ENCODE data around the gene GLP2R.
"Not testable (repeated sequence)": the region's sequence is repeated elsewhere in the genome, so short reads cannot be mapped to it uniquely, and the experiment has no call there.

The GLP2R gene

DNA sequence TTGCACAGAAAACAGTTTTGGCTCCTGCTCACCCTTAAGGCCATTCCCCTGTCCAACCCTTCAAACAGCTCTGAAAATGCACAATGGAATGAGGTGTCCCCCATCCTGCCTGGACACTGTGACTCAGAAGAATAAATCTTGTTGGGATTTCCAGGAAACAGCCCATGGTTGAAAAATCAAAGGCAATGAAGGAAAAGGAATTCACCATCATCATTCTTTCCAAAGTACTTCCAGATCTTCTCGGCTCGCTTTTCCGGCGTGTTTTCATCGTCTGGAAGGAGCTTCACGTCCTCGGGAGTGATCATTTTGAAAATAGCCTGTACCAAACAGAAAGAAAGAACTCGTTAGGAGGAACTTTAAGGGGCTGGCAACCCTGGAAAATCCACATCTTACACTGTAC, 75.1 kb downstream of the GLP2R start:
- DNase-seq = no peak

DNA sequence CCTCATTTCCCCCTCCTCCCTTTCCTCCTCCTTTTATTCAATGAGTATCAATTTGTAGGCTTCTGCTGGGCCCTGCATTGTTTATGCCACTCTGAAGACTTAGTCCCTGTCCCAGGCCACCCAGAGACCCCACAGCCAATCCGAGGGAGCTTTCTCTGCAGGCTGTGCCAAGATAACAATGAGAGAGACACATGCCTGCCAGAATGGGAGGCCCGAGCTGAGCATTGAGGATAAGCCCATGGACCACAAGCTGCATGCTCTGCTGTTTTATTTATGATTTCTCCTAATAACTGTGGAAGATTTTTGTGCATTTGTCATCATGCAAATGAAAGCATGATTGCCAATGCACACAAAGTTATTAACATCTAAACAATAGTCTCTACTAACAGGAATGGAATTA, 76.4 kb downstream of the GLP2R start:
- no peak for DNase-seq

DNA sequence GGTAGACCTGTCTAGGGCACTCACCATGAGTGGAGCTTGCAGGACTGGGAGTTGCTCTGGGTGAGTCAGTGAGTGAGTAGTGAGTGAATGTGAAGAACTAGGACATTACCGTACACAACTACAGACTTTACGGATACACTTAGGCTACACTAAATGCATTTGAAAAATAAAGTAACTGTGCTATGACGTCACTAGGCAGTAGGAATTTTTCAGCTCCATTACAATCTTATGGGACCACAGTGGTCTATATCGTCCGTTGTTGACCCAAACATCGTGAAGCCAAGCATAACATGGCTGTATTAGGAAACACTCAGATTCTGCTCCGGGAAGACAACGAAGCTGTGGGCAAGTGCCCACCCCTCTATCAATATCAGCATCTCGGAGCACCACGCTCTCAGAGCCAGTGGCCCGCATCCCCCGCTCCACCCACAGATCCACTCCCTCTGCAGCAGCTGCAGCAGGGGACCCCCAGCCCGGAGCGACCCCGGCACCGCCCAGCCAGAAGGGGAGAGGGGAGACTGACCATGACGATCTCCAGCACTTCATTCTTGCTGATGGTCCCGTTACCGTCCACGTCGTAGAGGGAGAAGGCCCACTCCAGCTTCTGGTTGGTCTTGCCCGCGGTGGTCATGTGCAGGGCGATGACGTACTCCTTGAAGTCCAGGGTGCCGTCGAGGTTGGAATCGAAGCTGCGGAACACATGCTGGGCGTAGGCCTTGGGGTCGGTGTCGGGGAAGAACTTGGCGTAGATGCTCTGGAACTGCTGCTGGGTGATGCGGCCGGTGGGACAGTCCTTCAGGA, 78.8 kb downstream of the GLP2R start:
- DNase-seq = no peak

DNA sequence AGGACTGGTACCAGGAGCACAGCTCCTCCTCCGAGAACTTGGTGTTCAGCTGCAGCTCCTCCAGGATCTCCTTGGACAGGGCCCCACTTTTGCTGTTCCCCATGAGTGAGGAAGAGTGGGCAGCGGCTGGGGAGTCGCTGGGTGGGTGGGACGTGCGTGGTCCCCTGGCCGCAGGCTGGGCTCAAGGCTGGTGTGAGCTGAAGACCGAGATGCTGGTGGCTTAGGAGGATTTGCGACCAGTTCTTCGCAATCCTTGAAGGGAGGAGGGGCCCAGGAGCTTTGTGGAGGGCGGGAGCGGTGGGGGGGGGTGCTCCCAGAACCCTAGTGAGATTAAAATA, 79.3 kb downstream of the GLP2R start, which contains the start of gene RCVRN:
TSS of gene RCVRN (minus strand) at position 194 of the 338 bp plus-strand sequence. CDS start at position 103, 91 bp downstream.
- DNase-seq = no peak

DNA sequence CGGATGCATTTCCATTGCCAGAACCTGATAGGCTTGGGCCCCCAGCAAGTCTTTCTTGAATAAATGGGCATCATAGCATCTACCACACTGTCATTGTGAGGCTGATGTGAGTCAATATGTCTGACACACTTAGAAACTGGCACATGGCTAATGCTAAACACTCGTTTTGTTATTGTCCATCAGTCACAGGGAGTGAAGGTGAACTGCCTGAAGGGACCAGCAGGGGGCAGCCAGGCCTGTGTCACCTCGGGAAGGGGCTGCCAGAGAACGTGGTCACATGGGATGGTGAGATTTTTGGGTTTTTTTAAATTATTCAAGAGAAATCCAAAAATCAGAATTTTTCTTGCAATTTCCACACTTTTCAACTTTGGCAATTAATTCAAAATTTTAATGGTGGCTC, 80.2 kb downstream of the GLP2R start:
- no peak for DNase-seq

DNA sequence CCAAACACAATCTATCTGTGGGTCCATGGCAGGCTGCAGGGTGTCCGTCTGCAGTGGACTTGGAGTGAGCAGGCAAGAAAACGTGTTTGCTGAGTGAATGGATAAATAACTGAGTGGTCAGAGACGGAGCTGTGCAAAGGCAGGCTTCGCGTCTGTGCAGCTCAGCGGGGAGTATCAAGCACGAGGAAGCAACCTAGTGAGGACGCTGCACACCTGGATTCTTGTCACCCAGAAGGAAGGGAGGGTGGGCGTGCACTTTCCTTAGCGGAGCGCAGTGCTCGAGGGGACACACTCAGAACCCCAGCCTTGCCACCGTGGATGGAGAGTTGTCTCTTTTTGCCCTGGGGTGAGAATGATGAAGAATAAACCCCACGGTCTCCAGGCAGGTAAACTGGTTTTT, 80.9 kb downstream of the GLP2R start:
- no peak for DNase-seq

DNA sequence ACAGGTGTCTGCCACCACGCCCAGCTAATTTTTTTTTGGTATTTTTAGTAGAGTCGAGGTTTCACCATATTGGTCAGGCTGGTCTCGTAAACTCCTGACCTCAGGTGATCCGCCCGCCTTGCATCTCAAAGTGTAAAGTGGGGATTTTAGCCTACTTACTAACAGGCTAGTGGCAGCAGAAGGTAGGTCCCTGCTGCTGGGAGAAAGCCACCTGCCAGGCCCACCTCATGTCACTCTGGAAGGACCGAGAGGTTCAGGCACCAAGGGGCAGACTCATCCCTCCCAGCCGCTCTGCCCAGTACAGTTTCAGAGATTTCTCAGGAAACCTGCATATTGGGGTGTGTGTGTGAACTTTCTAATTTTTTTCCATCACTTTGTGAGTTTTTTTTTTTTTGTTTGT, 81.4 kb downstream of the GLP2R start:
- no peak for DNase-seq

DNA sequence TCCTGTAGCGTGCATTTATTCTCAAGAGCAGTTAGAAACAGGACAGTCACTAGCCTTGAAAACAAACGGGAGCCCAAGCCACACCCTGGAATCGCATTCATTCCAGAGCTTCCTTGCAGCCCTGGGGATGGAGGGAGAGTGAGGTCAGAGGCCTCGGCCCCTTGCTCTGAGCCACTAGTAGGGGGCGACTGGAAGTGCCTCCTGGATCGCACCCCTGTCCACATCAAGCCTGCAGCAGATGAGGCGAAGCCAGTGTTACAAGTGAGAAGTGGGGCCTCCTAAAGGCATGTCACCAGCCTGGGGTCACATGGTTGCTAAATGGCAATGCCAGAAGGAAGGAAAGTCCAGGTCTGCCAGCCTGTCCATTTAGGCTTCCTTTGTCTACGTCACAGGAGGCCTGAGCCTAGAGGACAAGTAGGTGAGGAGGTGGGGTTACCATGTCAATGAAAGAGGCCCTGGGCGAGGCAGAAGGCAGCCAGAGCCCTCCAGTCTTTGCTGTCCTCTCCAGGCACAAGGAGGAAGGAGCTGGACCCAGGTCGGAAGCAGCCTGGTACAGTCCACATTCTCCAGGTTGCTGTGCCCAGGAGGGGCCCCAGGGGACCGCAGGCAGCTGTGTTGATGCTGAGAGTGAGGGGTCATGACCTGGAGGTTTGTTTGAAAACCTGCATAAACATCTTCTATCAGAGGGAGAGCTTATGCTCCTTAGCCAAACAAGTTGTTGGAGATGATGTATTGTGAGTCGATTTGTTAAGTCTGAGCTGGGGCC, 82.3 kb downstream of the GLP2R start:
- DNase-seq = no peak

DNA sequence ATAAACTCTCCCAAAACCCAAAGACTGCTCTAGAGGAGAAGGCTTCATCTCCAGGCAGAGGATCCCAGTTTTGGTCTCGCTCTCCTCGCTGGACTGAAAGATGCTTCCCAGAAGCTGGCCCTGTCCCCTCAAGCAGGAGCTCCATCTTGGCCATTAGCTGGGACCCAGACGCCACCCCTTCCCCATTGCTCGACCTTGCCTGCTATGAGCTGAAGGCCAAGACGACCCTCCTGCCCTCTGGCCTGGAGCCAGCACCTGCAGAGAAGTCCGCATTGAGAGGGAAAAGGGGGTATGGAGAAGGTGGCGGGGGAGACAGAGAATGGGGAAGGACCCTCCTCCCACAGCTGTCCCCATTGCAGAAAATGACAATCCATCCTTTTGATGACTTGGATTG, 82.9 kb downstream of the GLP2R start:
- DNase-seq = no peak

DNA sequence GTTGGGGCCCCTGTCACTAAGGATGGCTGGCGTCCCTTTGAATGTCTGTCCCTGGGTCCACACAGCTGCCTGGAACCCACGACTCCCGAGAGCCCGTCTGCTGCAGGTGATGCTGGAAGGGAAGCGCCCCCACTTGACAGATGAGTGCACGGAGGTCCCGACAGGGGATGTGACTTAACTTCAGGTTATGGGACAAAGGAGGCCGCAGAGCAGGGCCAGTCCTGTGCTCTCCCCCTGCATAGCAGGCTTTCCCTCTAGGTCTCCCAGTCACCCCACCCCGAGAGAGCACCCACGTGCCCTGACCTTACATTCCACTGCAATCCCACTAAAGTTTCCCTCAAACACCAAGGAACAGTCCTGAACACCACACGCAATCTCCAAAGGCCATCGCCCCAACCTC, 85.4 kb downstream of the GLP2R start:
- DNase-seq = no peak

DNA sequence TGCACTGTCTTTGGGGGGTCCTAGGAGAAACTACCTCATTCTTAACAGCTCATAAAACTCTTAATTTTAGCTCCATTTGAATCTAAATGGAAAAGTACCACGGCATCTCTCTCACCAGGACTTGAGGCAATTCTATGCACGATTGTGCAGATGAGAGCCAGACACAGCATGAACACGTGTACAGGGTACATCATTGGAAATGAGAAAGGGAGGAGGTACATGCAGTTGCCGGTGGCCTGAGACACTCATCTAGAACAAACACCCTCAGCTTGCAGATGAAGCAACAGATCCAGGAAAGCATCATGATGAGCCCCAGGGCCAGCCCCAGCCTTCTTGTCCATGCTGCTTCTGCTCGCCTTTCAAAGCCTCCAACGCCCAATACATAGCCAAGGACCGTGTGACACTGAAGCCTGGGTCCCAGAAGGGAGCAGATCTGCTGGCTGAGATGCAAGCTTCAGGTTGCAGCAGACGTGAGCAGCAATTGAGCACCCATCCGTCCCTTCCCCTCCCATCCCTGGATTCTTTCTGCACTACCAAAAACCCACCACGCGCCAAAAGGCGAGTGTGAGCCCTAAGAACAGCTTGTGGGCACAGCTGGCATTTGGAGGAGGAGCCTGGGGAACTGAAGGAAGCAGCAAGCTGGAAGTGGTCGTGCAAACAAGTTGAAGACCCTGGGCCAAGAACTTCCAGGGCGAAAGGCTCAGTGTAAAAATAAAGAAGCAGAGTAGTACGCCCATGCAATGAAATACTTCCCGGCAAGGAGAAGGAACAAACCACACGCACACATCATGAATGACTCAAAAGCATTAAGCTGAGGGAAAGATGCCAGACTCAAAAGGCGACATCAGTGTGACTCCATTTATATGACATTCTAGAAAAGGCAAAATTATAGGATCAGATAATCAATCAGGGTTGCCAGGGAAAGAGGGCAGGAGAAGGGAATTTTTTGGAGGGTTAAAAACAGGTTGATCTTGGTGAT, 86.7 kb downstream of the GLP2R start:
- no peak for DNase-seq

DNA sequence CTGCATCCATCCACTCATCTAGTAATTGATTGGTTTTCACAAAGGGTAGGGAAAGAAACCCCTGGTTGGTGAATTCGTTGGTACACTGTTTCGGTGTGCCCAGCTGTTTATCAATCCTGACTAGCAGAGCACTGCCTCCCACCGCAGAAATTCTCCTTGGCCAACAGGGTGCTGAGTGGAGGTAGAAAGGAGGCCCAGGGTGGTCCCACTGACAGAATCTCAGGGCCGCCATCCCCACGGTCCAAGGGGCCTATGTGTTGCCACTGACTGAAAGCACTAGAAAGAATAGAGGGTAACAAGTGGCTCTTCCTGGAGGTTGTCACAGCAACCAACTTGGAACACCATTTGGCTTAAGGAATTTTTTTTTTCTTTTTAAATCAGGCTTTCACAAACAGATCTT, 87.8 kb downstream of the GLP2R start:
- DNase-seq = no peak

DNA sequence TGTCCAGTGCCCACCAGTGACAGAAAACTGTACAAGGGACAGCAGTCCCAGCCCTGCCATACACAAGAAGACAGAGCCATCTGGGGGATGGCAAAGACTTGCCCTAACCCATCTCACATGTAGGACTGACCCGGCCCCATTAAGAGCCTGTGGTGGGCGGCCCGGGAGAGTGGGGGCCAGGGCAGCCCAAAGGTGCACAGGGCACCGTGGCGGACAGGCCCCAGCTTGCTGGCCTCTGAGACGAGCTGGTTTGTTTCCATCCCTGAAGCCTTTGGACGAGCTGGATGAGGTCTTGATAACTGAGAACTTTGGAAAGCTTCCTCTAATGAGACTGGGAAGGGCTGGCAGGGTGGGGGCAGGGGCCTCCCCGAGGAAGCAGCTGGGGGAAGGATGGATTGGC, 90.4 kb downstream of the GLP2R start:
- no peak for DNase-seq

DNA sequence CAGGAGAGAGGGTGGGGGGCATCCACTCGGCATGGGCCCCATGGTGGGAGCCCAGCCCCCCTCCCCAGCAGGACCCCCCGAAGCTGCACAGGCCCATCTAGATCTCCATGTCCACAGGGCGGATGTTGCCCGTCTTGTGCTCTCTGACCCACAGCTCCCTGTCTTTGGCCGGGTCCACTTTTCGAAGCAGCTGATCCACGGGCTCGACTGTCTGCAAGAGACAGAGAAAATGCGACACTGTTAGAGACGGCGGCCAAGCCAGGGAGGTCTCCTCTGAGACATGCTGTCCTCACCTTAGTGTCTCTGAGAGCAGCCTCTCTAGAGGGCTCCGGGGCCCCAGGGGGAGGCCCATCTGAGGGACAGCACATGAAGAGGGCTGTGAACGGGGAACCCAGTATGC, 91.4 kb downstream of the GLP2R start:
- DNase-seq = no peak

DNA sequence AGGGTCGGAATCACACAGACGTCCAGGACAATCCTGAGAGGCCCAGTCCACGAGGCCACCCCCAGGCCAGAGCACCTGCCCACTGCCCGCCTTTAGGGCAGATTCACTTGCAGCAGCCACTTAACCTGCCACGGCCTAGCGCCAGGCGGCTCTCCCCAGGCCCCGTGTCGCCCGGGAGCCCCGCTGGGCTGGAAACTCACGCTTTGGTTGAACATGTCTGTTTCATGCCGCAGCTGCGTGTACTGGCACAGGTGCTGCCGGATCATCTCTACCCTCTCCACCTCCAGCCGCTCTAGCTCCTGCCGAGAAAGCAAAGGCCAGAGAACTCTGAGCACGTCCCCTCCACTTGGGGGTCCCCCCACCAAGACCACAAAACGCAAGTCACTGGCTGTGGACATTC, 92.1 kb downstream of the GLP2R start:
- no peak for DNase-seq

DNA sequence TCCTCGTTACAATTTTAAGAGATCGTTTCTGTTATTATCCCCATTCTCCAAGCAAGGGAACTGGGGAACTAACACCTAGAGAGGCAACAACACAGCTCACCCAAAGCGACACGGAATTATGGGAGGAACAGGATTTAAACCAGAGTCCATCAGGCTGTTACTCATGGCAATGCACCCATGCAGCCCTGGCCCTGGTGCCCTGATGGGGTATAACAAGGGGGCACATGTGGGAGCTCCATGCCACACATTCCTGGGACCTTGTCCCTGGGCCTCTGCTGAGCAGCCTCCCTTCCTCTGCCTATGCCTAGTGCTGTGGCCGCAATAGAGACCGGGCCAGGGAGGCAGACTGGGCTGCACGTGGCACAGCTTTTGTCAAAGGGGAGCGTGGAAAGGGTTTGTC, 92.6 kb downstream of the GLP2R start:
- no peak for DNase-seq

DNA sequence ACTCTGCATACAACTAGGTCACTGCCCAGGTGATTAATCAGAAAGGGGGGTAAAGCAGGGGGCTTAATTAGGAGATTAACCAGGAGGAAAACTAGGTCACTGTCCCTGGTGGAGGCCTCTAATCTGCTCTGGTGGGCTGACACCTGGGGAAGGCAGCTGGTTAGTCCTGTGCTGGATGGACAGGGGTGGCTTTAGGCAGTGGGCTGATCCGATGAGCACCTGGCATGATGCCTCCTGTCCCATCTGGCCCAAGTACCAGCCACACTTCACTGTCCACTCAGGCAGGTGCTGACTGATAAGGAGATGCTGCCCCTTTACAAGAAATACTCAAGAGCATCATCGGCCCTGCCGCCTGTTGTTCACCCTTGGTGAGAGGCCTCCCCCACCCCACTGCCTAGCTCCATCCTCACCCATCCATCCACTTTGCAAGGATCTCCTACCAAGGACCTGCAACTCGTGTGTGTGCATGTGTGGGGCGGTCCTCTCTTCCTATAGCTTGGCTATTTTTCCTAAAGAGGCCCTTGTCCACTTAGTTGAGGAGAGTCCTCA, 93.2 kb downstream of the GLP2R start:
- no peak for DNase-seq

DNA sequence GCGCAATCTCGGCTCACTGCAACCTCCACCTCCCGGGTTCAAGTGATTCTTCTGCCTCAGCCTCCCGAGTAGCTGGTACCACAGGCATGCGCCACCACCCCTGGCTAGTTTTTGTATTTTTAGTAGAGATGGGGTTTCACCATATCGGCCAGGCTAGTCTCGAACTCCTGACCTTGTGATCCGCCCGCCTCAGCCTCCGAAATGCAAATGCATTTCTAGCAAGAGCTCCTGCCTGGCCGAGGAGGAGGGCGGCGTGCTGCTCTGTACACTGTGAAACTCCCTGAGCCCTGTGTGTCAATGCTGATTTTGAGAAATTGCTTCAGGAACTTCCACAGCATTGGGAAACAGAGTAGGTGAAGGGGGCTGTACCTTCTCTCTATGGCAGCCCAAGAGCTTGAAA, 95.5 kb downstream of the GLP2R start:
- DNase-seq = not testable (repeated sequence)

DNA sequence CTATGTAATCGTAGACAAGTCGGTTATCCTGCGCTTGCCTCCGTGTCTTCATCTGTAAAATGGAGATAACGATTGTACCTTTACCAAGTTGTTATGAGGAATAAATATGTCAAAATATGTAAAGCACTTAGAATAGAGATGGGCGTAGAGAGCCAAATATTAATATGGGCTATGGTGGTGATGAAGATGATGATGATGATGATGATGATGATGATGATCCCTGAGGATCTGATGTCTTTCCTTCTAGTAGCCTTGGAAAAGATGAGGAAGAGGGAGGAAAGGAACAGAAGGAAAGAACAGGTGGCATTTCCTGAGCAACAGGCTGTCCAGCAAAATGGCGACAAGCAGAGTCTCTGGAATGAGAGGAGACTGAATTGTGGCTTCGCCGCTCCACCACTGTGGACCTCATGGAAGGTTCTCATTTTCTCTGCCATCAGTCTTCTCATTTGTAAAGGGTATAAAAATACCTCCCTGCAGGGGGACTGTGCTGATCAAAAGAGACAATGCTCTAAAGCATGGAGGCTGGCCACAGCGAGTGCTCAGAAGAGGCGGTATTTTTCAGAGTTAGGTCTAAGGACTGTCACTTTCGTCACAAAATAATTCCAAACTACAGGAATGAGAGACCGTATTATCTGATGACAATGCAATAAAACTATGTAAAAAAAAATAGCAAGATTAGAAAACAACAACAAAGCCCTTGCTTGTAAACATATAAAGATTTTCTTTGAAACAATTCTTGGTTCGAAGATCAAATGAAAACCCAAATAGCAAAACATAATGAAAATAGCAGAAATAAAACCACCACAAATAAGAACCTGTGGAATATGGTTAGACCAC, 96.5 kb downstream of the GLP2R start:
- no peak for DNase-seq

DNA sequence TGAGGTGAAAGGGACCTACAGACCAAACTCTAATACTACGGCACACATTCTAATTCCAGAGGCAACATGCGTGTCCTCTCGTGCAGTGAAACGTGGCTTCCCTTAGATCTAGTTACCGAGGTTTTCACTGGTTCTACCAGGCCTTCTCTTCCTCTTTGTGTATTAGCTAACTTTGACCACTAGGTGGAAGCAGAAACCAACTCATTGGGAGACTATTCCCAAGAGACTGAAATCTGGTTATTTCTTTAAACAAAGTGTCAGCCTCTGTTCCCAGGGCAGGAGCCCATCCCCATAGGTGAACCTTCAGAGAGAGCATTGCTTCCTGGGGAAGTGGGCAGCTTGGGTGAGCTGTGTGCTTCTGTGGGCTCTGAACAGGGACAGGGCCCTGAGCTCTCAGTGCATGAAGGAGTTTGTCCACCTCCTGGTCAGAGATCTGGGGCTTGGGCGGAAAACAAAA, 99.0 kb downstream of the GLP2R start:
- DNase-seq = peak; percentile 14

DNA sequence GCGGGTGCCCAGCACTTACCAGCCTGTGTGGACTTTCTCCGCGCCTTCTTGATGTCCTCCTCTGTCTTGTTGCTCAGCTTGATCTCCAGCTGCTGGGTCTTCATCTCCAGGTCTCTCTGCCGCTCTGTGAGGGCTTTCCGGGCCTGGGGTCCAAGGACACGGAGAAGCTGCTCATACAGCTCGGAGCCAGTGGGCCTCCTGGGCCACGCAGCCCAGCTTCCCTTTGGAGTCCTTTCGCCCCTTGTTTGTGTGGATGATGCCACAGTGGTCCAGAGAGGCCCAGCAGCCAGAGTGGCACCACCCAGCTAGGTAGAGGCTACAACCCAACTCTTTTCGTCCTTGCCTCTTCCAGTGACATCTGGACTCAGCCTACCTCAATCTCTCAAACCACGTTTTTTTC, 99.7 kb downstream of the GLP2R start:
- no peak for DNase-seq

Data from NCI-H2227 treated with DMSO at 0.1 percent for 48 hours (cell line).